Activated CD8-positive, alpha-beta T cell treated with anti-CD3 and anti-CD28 coated beads for 36 hours (primary cell): ENCODE measurements around the gene PCDHA2. TPM values are rescaled to one million over a fixed set of nuclear protein-coding genes. Genes with fewer than 3 reads are reported as not detected.

Source experiments
- ATAC-seq: fragments of 200-7000 bp; cut with Tn5 transposase; one replicate; pipeline ENCODE4 v1.10.0; 2021; ENCODE audit warnings: mild to moderate bottlenecking, moderate library complexity
- CTCF ChIA-PET: fragments of 350-600 bp; sonication (Branson Sonifier 250); formaldehyde crosslinking; loops from one replicate; lab custom pipeline; 2021; ENCODE audit warnings: antibody characterized with exemption; lab: Charles Lee
- POLR2A ChIA-PET: fragments of 350-600 bp; sonication (Branson Sonifier 250); formaldehyde crosslinking; loops from one replicate; lab custom pipeline; 2021; ENCODE audit warnings: antibody characterized with exemption; lab: Charles Lee
- DNase-seq: peaks from one replicate; pipeline ENCODE4 v3.0.0-alpha.2; 2020
- H3K27ac Mint-ChIP-seq: one replicate; pipeline ENCODE4 v1.8.0; 2021; ENCODE audit warnings: mild to moderate bottlenecking, mixed read lengths
- H3K27me3 Mint-ChIP-seq: one replicate; pipeline ENCODE4 v1.8.0; 2021; ENCODE audit warnings: mixed read lengths
- H3K36me3 Mint-ChIP-seq: one replicate; pipeline ENCODE4 v1.8.0; 2021; ENCODE audit warnings: low read depth, mixed read lengths
- H3K4me1 Mint-ChIP-seq: one replicate; pipeline ENCODE4 v1.8.0; 2021; ENCODE audit warnings: low read depth, mixed read lengths
- H3K4me3 Mint-ChIP-seq: one replicate; pipeline ENCODE4 v1.8.0; 2021; ENCODE audit warnings: mild to moderate bottlenecking, moderate library complexity, mixed read lengths
- H3K9me3 Mint-ChIP-seq: one replicate; pipeline ENCODE4 v1.8.0; 2021; ENCODE audit warnings: mixed read lengths
- CTCF ChIP-seq: fragments of 200-600 bp; IDR thresholded peaks from one replicate; pipeline ENCODE4 v1.8.0; 2022; ENCODE audit warnings: antibody characterized with exemption, mild to moderate bottlenecking
- intact Hi-C: fragments of 100-400 bp; cut with micrococcal nuclease; formaldehyde crosslinking; loops from one replicate; pipeline ENCODE4 v1.10.0; 2022
- total RNA-seq, 2 experiments: library from RNA; stranded (reverse); gene quantifications; one replicate each; pipeline ENCODE4 v1.2.3, GENCODE V29; 2021

The PCDHA2 gene
- total RNA-seq, 2 experiments from 2014 or later, result not detected

- intact Hi-C loops, result no loop called here
- no peak for TF ChIP-seq CTCF
Measured at GRCh38 chr5:140842798-140843733, 48.4 kb downstream of the PCDHA2 start.

More at GRCh38 chr5:140842798-140843733, 48.4 kb downstream of the PCDHA2 start:
- Mint-ChIP-seq H3K9me3 (peaks cover 16% of the 10 kb centered on the region), H3K4me1 (no peaks in the 10 kb centered on the region), H3K27ac (no peak overlapping the region), H3K27me3 (peaks cover 24% of the 10 kb centered on the region), H3K36me3 (peaks cover 4% of the 10 kb centered on the region), H3K4me3 (no peak overlapping the region)
- ChIA-PET CTCF (no interaction called here), POLR2A (no interaction called here)
- DNase-seq (no peak), ATAC-seq (no peak)

Other genes starting within 250 kb of the PCDHA2 start
- gene EIF4EBP3, start 247.2 kb upstream of the PCDHA2 start, total RNA-seq, result 10 to 100 TPM; 19.6 to 20.3 TPM
- 10 to 100 TPM; 47.8 to 49.5 TPM for gene SRA1, start 237.4 kb upstream of the PCDHA2 start, total RNA-seq
- gene APBB3, start 230.3 kb upstream of the PCDHA2 start, total RNA-seq, result 10 to 100 TPM; 24.9 TPM
- 10 to 100 TPM; 72.9 to 73.6 TPM for gene SLC35A4, start 230.0 kb upstream of the PCDHA2 start, total RNA-seq
- gene CD14, start 161.7 kb upstream of the PCDHA2 start, total RNA-seq, result under 1 TPM; 0.36 to 0.41 TPM
- gene TMCO6, start 155.4 kb upstream of the PCDHA2 start, total RNA-seq, result 10 to 100 TPM; 31.7 to 33.2 TPM
- 10 to 100 TPM; 63.1 to 64.5 TPM for gene NDUFA2, start 147.2 kb upstream of the PCDHA2 start, total RNA-seq
- 10 to 100 TPM; 84.3 to 84.5 TPM for gene IK, start 147.0 kb upstream of the PCDHA2 start, total RNA-seq
- gene WDR55, start 129.9 kb upstream of the PCDHA2 start, total RNA-seq, result 10 to 100 TPM; 30.1 to 31.8 TPM
- 1 to 10 TPM; 2.9 to 3.2 TPM for gene DND1, start 121.3 kb upstream of the PCDHA2 start, total RNA-seq
- gene HARS1, start 103.5 kb upstream of the PCDHA2 start, total RNA-seq, result 10 to 100 TPM; 84.5 to 84.9 TPM
- 10 to 100 TPM; 26.1 TPM for gene HARS2, start 103.4 kb upstream of the PCDHA2 start, total RNA-seq
- 10 to 100 TPM; 47.6 to 50.1 TPM for gene ZMAT2, start 94.4 kb upstream of the PCDHA2 start, total RNA-seq
- gene PCDHA1, start 8.7 kb upstream of the PCDHA2 start, total RNA-seq, result not detected
- not detected for gene PCDHA3, start 6.2 kb downstream of the PCDHA2 start, total RNA-seq
- not detected for gene PCDHA4, start 12.2 kb downstream of the PCDHA2 start, total RNA-seq
- gene PCDHA5, start 26.8 kb downstream of the PCDHA2 start, total RNA-seq, result not detected
- not detected for gene PCDHA6, start 33.1 kb downstream of the PCDHA2 start, total RNA-seq
- not detected for gene PCDHA7, start 39.4 kb downstream of the PCDHA2 start, total RNA-seq
- gene PCDHA8, start 46.3 kb downstream of the PCDHA2 start, total RNA-seq, result not detected
- gene PCDHA9, start 53.5 kb downstream of the PCDHA2 start, total RNA-seq, result not detected
- not detected for gene PCDHA10, start 61.0 kb downstream of the PCDHA2 start, total RNA-seq
- gene PCDHA11, start 74.1 kb downstream of the PCDHA2 start, total RNA-seq, result not detected
- gene PCDHA12, start 80.5 kb downstream of the PCDHA2 start, total RNA-seq, result not detected
- not detected for gene PCDHA13, start 87.3 kb downstream of the PCDHA2 start, total RNA-seq
- not detected for gene PCDHAC1, start 131.4 kb downstream of the PCDHA2 start, total RNA-seq
- not detected for gene PCDHAC2, start 171.6 kb downstream of the PCDHA2 start, total RNA-seq